GM18909 (cell line): ENCODE measurements around the gene P2RY2.
"Not testable (repeated sequence)": the region's sequence is repeated elsewhere in the genome, so short reads cannot be mapped to it uniquely, and the experiment has no call there.

Source experiments
- ATAC-seq: cut with Tn5 transposase; IDR thresholded peaks from one replicate; pipeline ENCODE4 v1.9.1; 2021; ENCODE audit warnings: mild to moderate bottlenecking; ENCODE audit not compliant: unreplicated experiment, poor library complexity

Gene P2RY2

DNA sequence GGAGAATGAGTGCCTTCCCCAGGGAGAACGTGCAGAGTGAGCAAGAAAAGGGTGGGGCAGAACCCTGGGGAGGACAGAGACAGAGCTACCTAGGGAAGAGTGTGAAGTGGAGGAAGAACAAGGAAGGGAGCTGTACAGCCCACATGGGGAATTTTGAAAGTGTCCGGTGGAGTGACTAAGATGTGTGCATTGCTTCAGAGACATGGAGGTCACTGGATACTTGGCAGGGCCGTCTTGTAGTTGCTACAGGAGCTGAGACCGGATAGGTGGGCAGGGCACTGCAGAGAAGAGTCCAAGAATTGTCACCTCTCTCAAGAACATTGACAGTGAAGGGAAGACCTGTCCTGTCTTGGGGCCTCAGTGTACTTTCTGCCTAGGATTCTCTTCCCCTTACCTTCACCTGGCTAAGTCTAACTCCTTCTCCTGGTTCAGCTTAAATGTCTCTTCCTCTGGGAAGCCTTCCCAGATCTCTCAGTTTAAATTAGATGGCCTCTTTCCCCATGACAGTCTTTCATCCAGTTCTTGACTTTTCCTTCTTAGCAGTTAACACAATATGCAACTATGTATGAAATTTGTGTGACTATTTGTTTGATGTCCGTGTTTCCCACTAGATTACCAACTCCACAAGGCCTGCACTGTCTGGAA, 44.9 kb downstream of the P2RY2 start:
- no peak for ATAC-seq

DNA sequence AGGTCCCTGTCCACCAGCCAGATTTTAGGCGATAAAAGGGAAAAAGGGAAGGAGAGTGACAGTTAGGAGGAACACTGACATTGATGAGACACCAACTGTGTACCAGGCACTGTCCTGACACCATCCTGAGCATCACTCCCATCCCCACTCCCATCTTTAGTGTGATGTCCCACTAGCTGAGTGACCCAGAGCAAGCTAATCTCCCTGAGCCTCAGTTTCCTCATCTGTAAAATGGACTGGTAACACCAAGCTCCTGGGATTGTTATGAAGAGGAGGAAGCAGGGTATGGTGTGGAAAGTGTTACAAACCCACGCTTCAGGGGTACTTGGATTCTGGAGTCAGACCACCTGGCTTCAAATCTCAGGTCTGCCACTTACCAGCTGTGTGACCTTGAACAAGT, 45.6 kb downstream of the P2RY2 start:
- no peak for ATAC-seq

GRCh38 chr11:73265278-73265810, 47.3 kb downstream of the P2RY2 start:
- ATAC-seq: no peak

GRCh38 chr11:73265853-73266645, 48.0 kb downstream of the P2RY2 start:
- no peak for ATAC-seq

DNA sequence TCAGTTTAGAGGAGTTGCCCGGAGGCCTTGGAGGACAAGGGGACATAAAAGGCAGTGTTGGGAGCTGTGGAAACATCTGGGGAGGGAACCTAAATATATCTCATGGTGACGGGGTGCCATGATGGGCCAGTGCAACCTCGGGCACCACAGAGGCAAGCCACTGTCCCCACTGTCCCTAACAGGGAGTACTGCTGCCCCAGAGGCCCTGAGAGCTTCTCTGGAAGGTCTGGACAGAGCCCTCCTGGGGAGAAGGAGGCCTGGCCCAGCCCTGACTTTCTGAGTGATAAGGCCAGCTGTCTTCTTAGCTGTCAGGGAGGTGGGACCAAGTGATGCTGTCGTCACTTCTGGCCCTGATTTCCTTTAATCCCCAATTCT, 48.6 kb downstream of the P2RY2 start:
- ATAC-seq: no peak

- no peak for ATAC-seq
These were observed 49.2 kb downstream of the P2RY2 start for GRCh38 chr11:73267122-73267846.

GRCh38 chr11:73267906-73268540, 49.9 kb downstream of the P2RY2 start:
- no peak for ATAC-seq

DNA sequence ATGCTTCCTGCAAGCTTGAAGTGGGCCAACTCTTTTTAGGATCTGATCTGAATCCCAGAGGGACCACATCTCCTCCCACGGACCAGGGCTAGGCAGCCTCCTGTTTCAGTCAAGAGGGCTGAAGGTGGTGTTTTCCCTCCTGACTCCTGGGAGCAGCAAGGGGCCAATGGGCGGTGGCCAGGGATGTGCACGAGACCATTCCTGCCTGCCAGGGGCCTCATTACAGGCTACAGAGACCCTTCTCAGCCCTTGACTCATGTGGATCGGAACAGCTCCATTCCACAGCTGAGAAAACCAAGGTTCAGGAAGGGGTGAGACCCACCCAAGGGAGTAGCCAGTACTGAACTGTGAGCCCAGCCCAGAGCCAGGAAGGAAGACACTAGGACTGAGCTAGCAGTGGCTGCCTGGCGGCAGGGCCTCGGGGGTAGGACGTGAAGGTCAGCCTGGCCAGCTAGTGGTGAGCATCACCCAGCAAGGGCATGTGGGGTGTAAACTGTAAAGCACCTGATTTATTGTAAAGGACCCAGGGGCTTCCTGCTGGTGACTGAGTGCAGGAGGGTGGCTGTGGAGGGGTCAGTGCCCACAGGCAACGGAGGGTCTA, 50.7 kb downstream of the P2RY2 start:
- ATAC-seq: no peak

- no peak for ATAC-seq
These were observed 51.5 kb downstream of the P2RY2 start for GRCh38 chr11:73269459-73270015.

DNA sequence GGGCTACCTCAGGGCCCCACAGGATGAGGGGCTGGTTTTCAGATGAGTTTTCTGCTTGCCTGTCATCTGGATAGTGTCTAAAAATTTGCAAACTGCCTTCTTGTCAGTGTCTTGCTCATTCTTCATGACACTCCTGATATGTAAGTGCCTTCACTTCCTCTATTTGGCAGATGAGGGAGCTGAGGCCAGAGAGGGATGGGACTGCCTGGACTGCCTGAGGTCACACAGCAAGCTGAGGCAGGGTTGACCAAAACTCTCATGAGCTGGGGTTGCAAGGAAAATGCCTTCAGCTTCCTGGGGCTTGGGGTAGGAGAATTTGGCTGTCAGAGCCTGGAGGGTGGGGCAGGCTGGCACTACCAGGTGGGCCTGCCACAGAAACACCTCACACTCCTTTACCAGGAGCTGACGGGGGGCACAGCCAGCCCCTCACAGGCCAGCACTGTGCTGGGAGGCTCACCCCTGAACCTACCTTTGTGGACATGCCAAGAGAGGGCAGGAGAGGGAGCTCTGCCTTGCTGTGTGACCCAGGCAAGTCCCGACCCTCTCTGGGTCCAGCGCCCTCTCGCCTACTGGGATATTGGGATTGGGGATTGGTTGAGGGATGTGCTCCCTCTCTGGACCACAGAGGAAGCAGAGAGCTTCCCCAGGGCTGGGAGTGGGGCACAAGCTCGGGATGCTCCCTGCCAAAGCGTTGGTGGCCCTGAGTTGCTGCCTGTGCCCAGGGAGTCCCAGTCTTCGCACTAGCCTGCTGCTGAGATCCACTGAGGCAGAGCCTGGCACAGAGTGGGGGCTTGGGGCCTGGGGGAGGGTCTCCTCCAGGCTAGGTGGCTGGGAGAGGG, 52.2 kb downstream of the P2RY2 start:
- no peak for ATAC-seq

DNA sequence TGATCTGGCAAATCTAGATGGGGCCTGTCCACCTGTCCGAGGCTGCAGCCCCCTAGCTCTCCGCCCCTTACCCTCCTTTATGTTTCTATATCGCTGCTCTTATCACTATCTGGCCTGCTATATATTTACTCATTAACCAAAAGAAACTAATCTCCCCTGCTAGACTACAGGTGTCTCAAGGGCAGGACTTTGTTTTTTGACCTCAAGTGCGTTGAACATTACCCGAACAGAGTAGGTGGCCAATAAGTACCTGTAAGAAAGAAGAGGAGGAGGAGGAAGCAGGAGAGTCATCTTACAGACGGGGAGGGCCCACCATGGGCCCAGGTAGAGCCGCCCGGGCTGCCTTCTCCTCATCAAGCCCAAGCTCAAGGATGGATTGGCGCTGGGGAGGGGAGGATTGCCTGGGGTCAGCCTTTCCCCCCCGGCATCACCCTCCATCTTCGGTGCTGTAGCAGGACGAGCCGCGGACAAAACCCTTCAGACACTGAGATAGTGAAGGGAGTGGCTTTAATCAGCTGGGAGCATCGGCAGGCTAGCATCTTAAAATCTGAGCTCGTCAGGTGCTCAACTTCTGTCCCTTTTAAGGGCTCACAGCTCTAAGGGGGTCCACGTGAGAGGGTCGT, 52.9 kb downstream of the P2RY2 start:
- no peak for ATAC-seq

- ATAC-seq: not testable (repeated sequence)
These were observed 53.4 kb downstream of the P2RY2 start for GRCh38 chr11:73271478-73271865.

DNA sequence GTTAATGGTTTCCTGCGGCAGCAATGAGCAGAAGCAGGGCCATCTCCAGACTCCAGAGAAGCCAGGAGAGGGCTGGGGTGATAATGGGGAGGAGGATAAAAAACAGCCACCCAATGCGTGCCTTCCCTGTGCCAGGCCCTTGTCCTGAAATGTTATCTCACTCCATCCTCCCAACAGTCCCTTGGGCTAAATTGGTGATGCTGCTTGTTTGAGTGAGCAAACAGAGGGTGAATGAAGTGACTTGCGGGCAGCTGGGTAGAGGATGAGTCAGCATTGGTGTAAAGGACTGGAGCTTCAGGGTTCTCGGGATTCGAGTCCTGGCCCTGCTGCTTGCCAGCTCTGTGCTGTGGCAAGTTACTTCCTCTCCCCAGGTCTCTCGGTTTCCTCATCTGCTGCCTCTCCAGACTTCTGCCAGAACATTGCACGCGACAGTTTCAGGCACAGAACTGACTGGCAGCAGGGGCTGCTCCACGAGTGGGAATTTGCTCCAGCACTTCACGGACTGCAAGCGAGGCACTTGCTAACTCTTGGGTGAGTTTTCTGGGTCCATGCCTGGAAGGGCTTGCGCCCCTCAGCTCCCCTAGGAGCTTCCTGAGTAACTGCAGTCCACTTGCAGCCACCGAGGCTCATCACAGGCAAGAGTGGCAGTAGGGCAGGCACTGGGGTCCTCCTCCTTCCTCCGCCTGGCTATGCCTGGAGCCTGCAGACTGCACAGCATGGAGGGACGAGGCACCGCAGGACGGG, 54.0 kb downstream of the P2RY2 start, which contains the start of gene P2RY6:
Gene P2RY6, plus strand, starts transcription at position 403 of the 744 bp plus-strand sequence. CDS start 24,181 bp downstream, outside the sequence.
- ATAC-seq: no peak

DNA sequence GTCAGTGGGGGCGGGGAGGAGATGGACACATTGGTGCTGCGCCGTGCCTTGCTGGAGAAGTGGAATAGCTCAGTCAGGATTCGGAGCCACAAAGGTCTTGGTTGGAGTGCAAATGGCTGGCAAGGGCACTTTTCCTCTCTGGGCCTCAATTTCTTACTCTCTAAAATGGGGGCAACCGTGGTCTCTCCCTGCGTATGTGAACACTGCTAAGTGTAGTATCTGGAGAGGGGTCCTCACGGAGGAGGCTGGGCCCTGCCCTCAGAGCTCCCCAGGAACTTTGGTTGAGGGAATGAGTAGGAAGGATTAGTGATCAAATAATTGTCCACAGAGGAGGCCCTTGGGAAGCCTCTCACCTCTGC, 54.6 kb downstream of the P2RY2 start:
- no peak for ATAC-seq

GRCh38 chr11:73273222-73273895, 55.3 kb downstream of the P2RY2 start:
- ATAC-seq: no peak

DNA sequence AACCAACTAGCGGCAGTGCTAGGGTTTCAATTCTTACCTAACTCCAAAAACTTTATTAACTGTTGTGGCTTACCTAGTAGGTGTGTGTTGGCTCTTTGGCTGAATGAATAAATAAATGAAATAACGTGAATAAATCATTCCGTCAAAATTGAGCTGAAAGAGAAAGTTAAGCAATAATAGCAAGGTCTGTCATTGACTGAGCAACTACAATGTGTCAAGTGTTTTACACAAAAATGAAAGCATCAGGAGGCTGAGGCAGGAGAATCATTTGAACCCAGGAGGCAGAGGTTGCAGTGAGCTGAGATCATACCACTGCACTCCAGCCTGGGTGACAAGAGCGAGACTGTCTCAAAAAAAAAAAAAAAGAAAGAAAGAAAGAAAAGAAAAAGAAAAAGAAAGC, 56.1 kb downstream of the P2RY2 start:
- not testable (repeated sequence) for ATAC-seq

DNA sequence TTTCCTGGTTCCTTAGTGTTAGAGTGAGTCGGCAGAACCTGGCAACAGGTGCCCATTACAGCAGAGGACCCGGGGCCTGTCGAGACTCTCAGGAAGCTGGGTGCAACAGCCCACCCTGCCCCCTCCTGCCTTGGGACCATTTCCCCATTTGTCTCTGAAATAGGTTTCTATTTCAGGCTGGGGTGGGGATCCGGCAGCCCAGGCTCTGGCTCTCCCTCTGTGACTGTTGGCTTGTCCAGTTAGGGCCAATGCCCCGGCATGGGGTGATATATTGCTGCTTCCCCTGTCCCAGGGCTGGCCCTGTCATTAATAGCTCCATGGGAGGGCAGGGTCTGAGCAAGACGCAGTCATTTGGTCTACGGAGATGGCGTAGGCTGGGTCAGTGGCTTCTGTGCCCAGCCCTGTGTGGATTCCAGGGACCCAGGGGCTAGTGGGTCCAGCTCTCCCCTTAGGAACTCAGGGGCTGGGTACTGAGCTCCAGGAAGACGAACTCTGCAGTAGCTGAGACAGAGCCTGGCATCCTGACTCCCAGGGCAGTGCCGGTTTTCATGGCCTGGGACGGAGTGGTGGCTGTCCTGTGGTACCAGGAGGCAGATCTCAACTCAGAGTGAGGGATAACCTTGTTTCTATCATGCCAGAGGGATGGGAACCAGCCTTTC, 56.8 kb downstream of the P2RY2 start:
- no peak for ATAC-seq
